Stimulated activated CD4-positive, alpha-beta T cell treated with anti-CD3 and anti-CD28 coated beads, Interleukin-2, amount 100 ng/mL, for 48 hours (primary cell): ENCODE results near the gene MAP1A.

Experiments
- DNase-seq, 2 donors: peaks; one replicate each; pipeline ENCODE4 v3.0.0-alpha.2; 2020

The MAP1A gene

GRCh38 chr15:43511012-43511885 is 6.2 kb upstream of the MAP1A start:
- no peak for DNase-seq

- no peak for DNase-seq
Measured at GRCh38 chr15:43513550-43513949, 3.9 kb upstream of the MAP1A start.

- no peak for DNase-seq
Measured at GRCh38 chr15:43514241-43515057, 3.0 kb upstream of the MAP1A start.

GRCh38 chr15:43515741-43516140 is 1.7 kb upstream of the MAP1A start:
- no peak for DNase-seq

- no peak for DNase-seq
Measured at GRCh38 chr15:43516185-43516584, 1.2 kb upstream of the MAP1A start.

GRCh38 chr15:43516801-43517353 is 531 bp upstream of the MAP1A start:
- DNase-seq: no peak

- DNase-seq: no peak
Measured at GRCh38 chr15:43518197-43518761, 871 bp downstream of the MAP1A start.

GRCh38 chr15:43519196-43519595 is 1.8 kb downstream of the MAP1A start:
- no peak for DNase-seq

GRCh38 chr15:43520138-43520537 is 2.7 kb downstream of the MAP1A start:
- DNase-seq: no peak

- DNase-seq: no peak
Measured at GRCh38 chr15:43521419-43521818, 4.0 kb downstream of the MAP1A start.

- no peak for DNase-seq
Measured at GRCh38 chr15:43522247-43522646, 4.8 kb downstream of the MAP1A start.

- no peak for DNase-seq
Measured at GRCh38 chr15:43523646-43524045, 6.2 kb downstream of the MAP1A start.

- DNase-seq: no peak
Measured at GRCh38 chr15:43524254-43524845, 6.9 kb downstream of the MAP1A start.

GRCh38 chr15:43525131-43525530 is 7.7 kb downstream of the MAP1A start:
- DNase-seq: no peak

- DNase-seq: no peak
Measured at GRCh38 chr15:43526261-43526930, 9.0 kb downstream of the MAP1A start.

GRCh38 chr15:43527016-43527801 is 9.8 kb downstream of the MAP1A start:
- no peak for DNase-seq

GRCh38 chr15:43527802-43528541 is 10.6 kb downstream of the MAP1A start:
- DNase-seq: no peak

GRCh38 chr15:43528542-43529007 is 11.2 kb downstream of the MAP1A start:
- no peak for DNase-seq

- no peak for DNase-seq
Measured at GRCh38 chr15:43529141-43529540, 11.7 kb downstream of the MAP1A start.

- no peak for DNase-seq
Measured at GRCh38 chr15:43529587-43530345, 12.4 kb downstream of the MAP1A start.
